Amniotic stem cell (primary cell): ENCODE measurements around the gene PLA2G15.

Source experiments
- DNase-seq: peaks from one replicate; lab custom pipeline; 2025; lab: John Stamatoyannopoulos, UW

The PLA2G15 gene

GRCh38 chr16:68244903-68245853, at the start of gene PLA2G15:
PLA2G15 (plus strand) TSS chr16:68245373; CDS start chr16:68245427, 54 bp downstream.
- DNase-seq = peak; percentile 73

GRCh38 chr16:68197250-68197649, 47.9 kb upstream of the PLA2G15 start:
- DNase-seq = no peak

GRCh38 chr16:68200088-68200783, 44.9 kb upstream of the PLA2G15 start:
- DNase-seq = peak; percentile 30

GRCh38 chr16:68202091-68202519, 43.1 kb upstream of the PLA2G15 start:
- DNase-seq = no peak

- DNase-seq = no peak
These were observed 38.9 kb upstream of the PLA2G15 start for GRCh38 chr16:68206245-68206644.

- DNase-seq = no peak
These were observed 30.4 kb upstream of the PLA2G15 start for GRCh38 chr16:68214726-68215125.

- DNase-seq = no peak
These were observed 29.9 kb upstream of the PLA2G15 start for GRCh38 chr16:68215302-68215701.

GRCh38 chr16:68216240-68216639, 28.9 kb upstream of the PLA2G15 start:
- no peak for DNase-seq

- DNase-seq = no peak
These were observed 27.7 kb upstream of the PLA2G15 start for GRCh38 chr16:68217506-68217905.

- no peak for DNase-seq
These were observed 25.3 kb upstream of the PLA2G15 start for GRCh38 chr16:68219725-68220351.

GRCh38 chr16:68223072-68223471, 22.1 kb upstream of the PLA2G15 start:
- no peak for DNase-seq

- DNase-seq = no peak
These were observed 19.1 kb upstream of the PLA2G15 start for GRCh38 chr16:68226116-68226515.

- DNase-seq = no peak
These were observed 17.9 kb upstream of the PLA2G15 start for GRCh38 chr16:68227183-68227793.

- DNase-seq = no peak
These were observed 17.2 kb upstream of the PLA2G15 start for GRCh38 chr16:68227850-68228553.

- DNase-seq = no peak
These were observed 16.5 kb upstream of the PLA2G15 start for GRCh38 chr16:68228652-68229051.

GRCh38 chr16:68229431-68230175, 15.6 kb upstream of the PLA2G15 start:
- DNase-seq = peak; percentile 22

GRCh38 chr16:68230176-68230571, 15.0 kb upstream of the PLA2G15 start:
- no peak for DNase-seq

GRCh38 chr16:68230956-68231355, 14.2 kb upstream of the PLA2G15 start:
- no peak for DNase-seq

GRCh38 chr16:68231384-68232136, 13.6 kb upstream of the PLA2G15 start:
- DNase-seq = no peak

- DNase-seq = no peak
These were observed 12.8 kb upstream of the PLA2G15 start for GRCh38 chr16:68232335-68232734.
